Neural cell (in vitro differentiated cells): ENCODE results near the gene PILRA. TPM values are rescaled to one million over a fixed set of nuclear protein-coding genes. Genes with fewer than 3 reads are reported as not detected.

Experiments used
- H2AFZ ChIP-seq: fragments of 200-600, 300-800 bp; sonication (generic), shearing (Covaris generic); 2 replicates; pipeline ENCODE4 v1.6.0; 2014; ENCODE audit warnings: low read depth, mild to moderate bottlenecking, antibody characterized with exemption, low read length, moderate library complexity
- H3F3A ChIP-seq: fragments of 200-600 bp; shearing (Covaris generic); 2 replicates; pipeline ENCODE4 v1.6.1; 2016; ENCODE audit warnings: mild to moderate bottlenecking, moderate library complexity, mixed read lengths, antibody characterized with exemption, low read length; ENCODE audit not compliant: insufficient read depth, poor library complexity, severe bottlenecking
- H3K27ac ChIP-seq: fragments of 200-600, 300-800 bp; sonication (generic), shearing (Covaris generic); 2 replicates; pipeline ENCODE4 v1.5.1; 2014; ENCODE audit warnings: mild to moderate bottlenecking, low read length, moderate library complexity
- H3K27me3 ChIP-seq: fragments of 300-800, 200-600 bp; sonication (generic), shearing (Covaris generic); 2 replicates; pipeline ENCODE4 v1.6.0; 2014; ENCODE audit warnings: mild to moderate bottlenecking, low read depth, low read length, moderate library complexity; ENCODE audit not compliant: insufficient read depth
- H3K36me3 ChIP-seq: fragments of 300-800, 200-600 bp; sonication (generic), shearing (Covaris generic); 2 replicates; pipeline ENCODE4 v1.5.1; 2014; ENCODE audit warnings: mild to moderate bottlenecking, antibody characterized with exemption, low read length, moderate library complexity; ENCODE audit not compliant: insufficient read depth
- H3K4me2 ChIP-seq: fragments of 300-800, 200-600 bp; sonication (generic), shearing (Covaris generic); 2 replicates; pipeline ENCODE4 v1.6.0; 2014; ENCODE audit warnings: mild to moderate bottlenecking, low read length
- H3K4me3 ChIP-seq: fragments of 300-800, 200-600 bp; sonication (generic), shearing (Covaris generic); 2 replicates; pipeline ENCODE4 v1.5.1; 2014; ENCODE audit warnings: mild to moderate bottlenecking, low read length, moderate library complexity
- H3K79me2 ChIP-seq: fragments of 200-600 bp; shearing (Covaris generic); replicated peaks from 2 replicates; pipeline ENCODE4 v1.6.0; 2014; ENCODE audit warnings: mild to moderate bottlenecking, low read length, moderate library complexity; ENCODE audit not compliant: insufficient read depth
- H3K9ac ChIP-seq: fragments of 300-800, 200-600 bp; sonication (generic), shearing (Covaris generic); 2 replicates; pipeline ENCODE4 v1.6.1; 2016; ENCODE audit warnings: mild to moderate bottlenecking, low read length, mixed read lengths
- H3K9me2 ChIP-seq: fragments of 200-600 bp; shearing (Covaris generic); 2 replicates; pipeline ENCODE4 v1.6.1; 2016; ENCODE audit warnings: mild to moderate bottlenecking, low read length, mixed read lengths; ENCODE audit not compliant: insufficient read depth
- H3K9me3 ChIP-seq: fragments of 200-600, 300-800 bp; sonication (generic), shearing (Covaris generic); 2 replicates; pipeline ENCODE4 v1.6.1; 2016; ENCODE audit warnings: mild to moderate bottlenecking, mixed run types, low read length, moderate library complexity, mixed read lengths
- H4K20me1 ChIP-seq: fragments of 200-600 bp; shearing (Covaris generic); 2 replicates; pipeline ENCODE4 v1.6.1; 2016; ENCODE audit warnings: mild to moderate bottlenecking, mixed run types; ENCODE audit not compliant: insufficient read depth
- CTCF ChIP-seq: fragments of 450-650 bp; IDR thresholded peaks from 2 replicates; pipeline ENCODE4 v1.5.1; 2014; ENCODE audit warnings: antibody characterized with exemption, mild to moderate bottlenecking, moderate library complexity; ENCODE audit not compliant: poor library complexity, severe bottlenecking
- EP300 ChIP-seq: fragments of 450-650 bp; conservative IDR thresholded peaks from 2 replicates; pipeline ENCODE4 v1.6.1; 2014; ENCODE audit warnings: antibody characterized with exemption, mild to moderate bottlenecking, moderate library complexity; ENCODE audit not compliant: poor library complexity, severe bottlenecking
- EZH2 ChIP-seq: fragments of 200-600, 300-800 bp; shearing (Covaris generic), sonication (generic); IDR thresholded peaks from 2 replicates; pipeline ENCODE4 v1.6.1; 2014; ENCODE audit warnings: antibody characterized with exemption, low read length, borderline replicate concordance, mild to moderate bottlenecking; ENCODE audit not compliant: insufficient read depth, poor library complexity, severe bottlenecking
- MXI1 ChIP-seq: fragments of 450-650 bp; conservative IDR thresholded peaks from 2 replicates; pipeline ENCODE4 v1.6.1; 2014; ENCODE audit warnings: antibody characterized with exemption, mild to moderate bottlenecking; ENCODE audit not compliant: poor library complexity, severe bottlenecking
- POLR2AphosphoS5 ChIP-seq: IDR thresholded peaks from 2 replicates; pipeline ENCODE4 v1.6.1; 2012
- RAD21 ChIP-seq: fragments of 450-650 bp; conservative IDR thresholded peaks from 2 replicates; pipeline ENCODE4 v1.6.1; 2014; ENCODE audit warnings: antibody characterized with exemption, mild to moderate bottlenecking, moderate library complexity
- REST ChIP-seq: IDR thresholded peaks from 2 replicates; pipeline ENCODE4 v1.6.1; 2012; ENCODE audit warnings: borderline replicate concordance
- SMC3 ChIP-seq: fragments of 450-650 bp; conservative IDR thresholded peaks from 2 replicates; pipeline ENCODE4 v1.6.1; 2014; ENCODE audit warnings: antibody characterized with exemption, mild to moderate bottlenecking, moderate library complexity; ENCODE audit not compliant: poor library complexity
- TAF1 ChIP-seq: IDR thresholded peaks from 2 replicates; pipeline ENCODE4 v1.6.1; 2012; ENCODE audit warnings: low read depth
- polyA plus RNA-seq: library from polyadenylated mRNA; depleted of rRNA; stranded (reverse); fragments of >200 nt; gene quantifications from 2 replicates; pipeline ENCODE4 v1.2.3, GENCODE V29; 2014

The PILRA gene
- polyA plus RNA-seq, 1 donor from 2014 or later: 23.7 TPM

- Histone ChIP-seq H3K9me2 (no peaks in the 10 kb centered on the region), H3K79me2 (no peaks in the 10 kb centered on the region), H4K20me1 (no peaks in the 10 kb centered on the region), H3K27me3 (no peaks in the 10 kb centered on the region), H2AFZ (no peak within 1 kb of the TSS), H3F3A (no peaks in the 10 kb centered on the region), H3K36me3 (no peaks in the 10 kb centered on the region), H3K9ac (no peak within 1 kb of the TSS), H3K4me2 (no peak within 1 kb of the TSS), H3K27ac (no peak within 1 kb of the TSS), H3K9me3 (no peaks in the 10 kb centered on the region), H3K4me3 (no peak within 1 kb of the TSS)
- TF ChIP-seq RAD21 (no peak), MXI1 (no peak), TAF1 (no peak), EP300 (no peak), CTCF (no peak), SMC3 (no peak), EZH2 (no peak)
These were observed 15.0 kb upstream of the PILRA start, which contains the start of gene PILRB for GRCh38 chr7:100358027-100358856. Gene PILRB (plus strand): TSS chr7:100358117. CDS start chr7:100358303, 186 bp downstream.

GRCh38 chr7:100358857-100359212 is 14.5 kb upstream of the PILRA start:
- Histone ChIP-seq H4K20me1 (no peaks in the 10 kb centered on the region), H3K9ac (no peak overlapping the region), H3K36me3 (no peaks in the 10 kb centered on the region), H3K27me3 (no peaks in the 10 kb centered on the region), H3K79me2 (no peaks in the 10 kb centered on the region), H3K9me2 (no peaks in the 10 kb centered on the region), H3K27ac (no peak overlapping the region), H3K4me3 (no peak overlapping the region), H2AFZ (no peak overlapping the region), H3K9me3 (no peaks in the 10 kb centered on the region), H3K4me2 (no peak overlapping the region), H3F3A (no peaks in the 10 kb centered on the region)
- TF ChIP-seq CTCF: no peak
- no peak for TF ChIP-seq POLR2AphosphoS5
- TF ChIP-seq EZH2: no peak
- no peak for TF ChIP-seq REST
- no peak for TF ChIP-seq RAD21
- TF ChIP-seq SMC3: no peak
- TF ChIP-seq TAF1: no peak
- no peak for TF ChIP-seq EP300
- no peak for TF ChIP-seq MXI1
